Endothelial cell of umbilical vein (primary cell): ENCODE results near the gene FAM227B.

Source experiments
- CTCF ChIP-seq, 2 donors: IDR thresholded peaks; 1 replicate in 1 of 2; 2 replicates in 1 of 2; pipeline ENCODE4 v1.5.1; 2011; ENCODE audit warnings: low read length in 2 of 2, mild to moderate bottlenecking in 2 of 2, moderate library complexity in 2 of 2, control low read depth in 1 of 2, inconsistent platforms in 1 of 2, low read depth in 1 of 2; ENCODE audit not compliant: insufficient read depth in 1 of 2; ENCODE audit errors: extremely low read depth in 1 of 2
- EZH2 ChIP-seq: IDR thresholded peaks from 2 replicates; pipeline ENCODE4 v1.6.1; 2012; ENCODE audit warnings: borderline replicate concordance, low read depth, mild to moderate bottlenecking, moderate library complexity, low read length, inconsistent platforms; ENCODE audit not compliant: severe bottlenecking
- JUN ChIP-seq: IDR thresholded peaks from 2 replicates; pipeline ENCODE4 v1.6.1; 2011; ENCODE audit warnings: borderline replicate concordance, low read depth; ENCODE audit not compliant: insufficient read length, insufficient read depth
- POLR2A ChIP-seq: IDR thresholded peaks from 2 replicates; pipeline ENCODE4 v1.6.1; 2012; ENCODE audit warnings: low read depth, mild to moderate bottlenecking, control low read depth, low read length
- POLR2AphosphoS5 ChIP-seq: IDR thresholded peaks from 2 replicates; pipeline ENCODE4 v1.6.1; 2012; ENCODE audit warnings: low read depth, mild to moderate bottlenecking, control low read depth, low read length, moderate library complexity; ENCODE audit not compliant: insufficient read depth

- TF ChIP-seq EZH2 (no peak), CTCF (IDR thresholded peaks at IDR 0.05; ENCODE audit: extremely low read depth in 1 of 2, insufficient read depth in 1 of 2, low read depth in 1 of 2, low read length in 2 of 2) (no peak), POLR2AphosphoS5 (no peak), POLR2A (no peak), JUN (no peak)
Measured at GRCh38 chr15:49620199-49620598, 419 bp downstream of the FAM227B start.
